Loucy (cell line): ENCODE data around the gene UNC13C.

Source experiments
- CTCF ChIP-seq: fragments of 200-600 bp; sonication (generic); conservative IDR thresholded peaks from 2 replicates; pipeline ENCODE4 v1.5.1; 2014; ENCODE audit warnings: mild to moderate bottlenecking, antibody characterized with exemption, low read length
- EZH2phosphoT487 ChIP-seq: fragments of 200-600 bp; IDR thresholded peaks from 2 replicates; pipeline ENCODE4 v1.6.1; 2018; ENCODE audit warnings: antibody characterized with exemption, mild to moderate bottlenecking, moderate library complexity, borderline replicate concordance

- TF ChIP-seq CTCF (no peak), EZH2phosphoT487 (no peak)
Observed at GRCh38 chr15:54456413-54456812, 478.2 kb downstream of the UNC13C start.
